ENCODE data around the gene WDR76.

DNA sequence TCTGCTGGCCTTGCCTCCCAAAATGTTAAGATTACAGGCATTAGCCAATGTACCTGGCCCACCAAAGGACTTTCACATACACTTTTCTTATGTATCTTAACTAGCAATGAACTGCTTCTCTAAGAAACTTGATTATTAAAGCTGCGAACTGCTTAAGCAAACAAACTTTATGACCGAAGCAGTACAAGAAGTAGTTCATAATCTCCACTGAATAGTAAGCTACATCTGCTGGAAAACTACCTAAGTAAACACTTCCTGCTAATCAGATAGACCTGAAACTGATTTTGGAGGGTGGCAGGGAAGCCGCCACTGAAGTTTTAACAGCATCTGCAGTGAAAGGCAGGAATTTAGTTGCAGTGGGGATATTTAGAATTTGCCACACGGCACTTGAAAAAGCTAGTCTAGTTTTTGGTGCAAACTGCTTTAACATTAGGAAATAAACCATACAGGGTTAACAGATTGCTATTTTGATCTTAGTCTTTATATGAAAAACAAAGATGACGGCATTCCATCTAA, 18.3 kb upstream of the WDR76 start:
- TF ChIP-seq, protein P1, sequence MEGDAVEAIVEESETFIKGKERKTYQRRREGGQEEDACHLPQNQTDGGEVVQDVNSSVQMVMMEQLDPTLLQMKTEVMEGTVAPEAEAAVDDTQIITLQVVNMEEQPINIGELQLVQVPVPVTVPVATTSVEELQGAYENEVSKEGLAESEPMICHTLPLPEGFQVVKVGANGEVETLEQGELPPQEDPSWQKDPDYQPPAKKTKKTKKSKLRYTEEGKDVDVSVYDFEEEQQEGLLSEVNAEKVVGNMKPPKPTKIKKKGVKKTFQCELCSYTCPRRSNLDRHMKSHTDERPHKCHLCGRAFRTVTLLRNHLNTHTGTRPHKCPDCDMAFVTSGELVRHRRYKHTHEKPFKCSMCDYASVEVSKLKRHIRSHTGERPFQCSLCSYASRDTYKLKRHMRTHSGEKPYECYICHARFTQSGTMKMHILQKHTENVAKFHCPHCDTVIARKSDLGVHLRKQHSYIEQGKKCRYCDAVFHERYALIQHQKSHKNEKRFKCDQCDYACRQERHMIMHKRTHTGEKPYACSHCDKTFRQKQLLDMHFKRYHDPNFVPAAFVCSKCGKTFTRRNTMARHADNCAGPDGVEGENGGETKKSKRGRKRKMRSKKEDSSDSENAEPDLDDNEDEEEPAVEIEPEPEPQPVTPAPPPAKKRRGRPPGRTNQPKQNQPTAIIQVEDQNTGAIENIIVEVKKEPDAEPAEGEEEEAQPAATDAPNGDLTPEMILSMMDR (IDR thresholded peaks at IDR 0.05; ENCODE audit: insufficient read depth, low read length), result no peak
- no peak for TF ChIP-seq GABPA (IDR thresholded peaks at IDR 0.05; ENCODE audit: low read depth)

Measured in HL-60 (cell line).